Pancreas (tissue), 10 donors: Measurements from ENCODE around the gene KRTAP4-16. TPM values are rescaled to one million over a fixed set of nuclear protein-coding genes. Genes with fewer than 3 reads are reported as not detected.
"Not testable (repeated sequence)": the region's sequence is repeated elsewhere in the genome, so short reads cannot be mapped to it uniquely, and the experiment has no call there.

Experiments
- ATAC-seq, 4 donors: fragments of 200-7000 bp; cut with Tn5 transposase; one replicate each; pipeline versions ENCODE4 v1.8.0 to v1.9.1; 2020; ENCODE audit warnings: mild to moderate bottlenecking in 4 of 4, moderate library complexity in 4 of 4
- DNase-seq, 6 donors: peaks; one replicate each; pipeline ENCODE4 v3.0.0-alpha.2; 2020
- FAIRE-seq: peaks from 2 replicates; lab custom pipeline; 2012; peaks lifted over from hg19 to GRCh38; lab: Jason Lieb, UNC
- H3K27ac ChIP-seq, 4 donors: fragments of 200-600 bp; sonication (generic); 1 replicate in 3 of 4; 2 replicates in 1 of 4; pipeline versions ENCODE4 v1.5.0 to v1.8.0; 2020
- H3K27me3 ChIP-seq, 4 donors: fragments of 200-600 bp; one replicate each; pipeline ENCODE4 v1.8.0; 2021
- H3K36me3 ChIP-seq, 3 donors: fragments of 200-600 bp; sonication (generic) in 1 of 3; one replicate each; pipeline versions ENCODE4 v1.5.0 to v1.8.0; 2020 to 2021
- H3K4me1 ChIP-seq, 3 donors: fragments of 200-600 bp; one replicate each; pipeline ENCODE4 v1.8.0; 2021
- H3K4me3 ChIP-seq, 4 donors: fragments of 200-600 bp; sonication (generic) in 2 of 4; one replicate each; pipeline versions ENCODE4 v1.5.0 to v1.8.0; 2020 to 2021
- H3K9me3 ChIP-seq, 4 donors: fragments of 200-600 bp; one replicate each; pipeline ENCODE4 v1.8.0; 2021
- WGBS, 2 donors: extraction: QIAGEN DNeasy Blood & Tissue Kit; methylation state at CpG; one replicate each; pipeline ENCODE4 v1.1.7; 2013; 5-methylcytosine and 5-hydroxymethylcytosine counted together
- intact Hi-C, 3 donors: fragments of 100-400 bp; cut with DNase I; formaldehyde crosslinking; loops; one replicate each; pipeline versions ENCODE4 v1.11.1 to v1.14.2; 2022
- polyA plus RNA-seq, 2 donors: library from polyadenylated mRNA; stranded (reverse); fragments of 200-250 nt; gene quantifications; one replicate each; pipeline ENCODE4 v1.2.3, GENCODE V29; 2013
- total RNA-seq, 6 donors: library from RNA; stranded (reverse); fragmentation: NEBNext Ultra II Directional in 4 of 6; extraction: Animal tissue kit (Norgen Biotek cat#: 25700) in 4 of 6; gene quantifications; one replicate each; pipeline versions ENCODE4 v1.2.1 to v1.2.4, GENCODE V29; 2021 to 2023
- TF ChIP-seq, protein P1 (sequence below), 4 donors: fragments of 200-600 bp; sonication (generic) in 3 of 4; IDR thresholded peaks; one replicate each; pipeline versions ENCODE4 v1.5.0 to v1.8.0; 2021; ENCODE audit warnings: antibody characterized with exemption in 4 of 4
- donor health status: healthy with polysubstance abuse.
- donor health status: DM: no; HTN: no; CAD: no; lungs with moderate emphysema.
- donor health status: DM: no; HTN: no; CAD: no.
- donor health status: control.
- donor health status: control.
- donor health status: Bipolar disorder and iron deficiency.
- donor health status: DM: yes; HTN: yes; CAD: no.
- donor health status: DM: no; HTN: no; CAD: no.
- donor health status: DM: no; HTN: no; CAD: no.
- donor health status: DM: yes; HTN: yes; CAD: no.

Gene KRTAP4-16
- total and polyA plus RNA-seq, 8 donors: not detected

- intact Hi-C loops: no loop called here
- Histone ChIP-seq H3K36me3 (no peaks in the 10 kb centered on the region), H3K9me3 (no peaks in the 10 kb centered on the region), H3K4me1 (no peaks in the 10 kb centered on the region), H3K27ac (no peak within 1 kb of the TSS), H3K4me3 (no peak within 1 kb of the TSS), H3K27me3 (peaks cover 0 to 10% (median 3%) of the 10 kb centered on the region in 4 donors)
- ATAC-seq (no peak), FAIRE-seq (no peak), DNase-seq (no peak)
- TF ChIP-seq, protein P1, sequence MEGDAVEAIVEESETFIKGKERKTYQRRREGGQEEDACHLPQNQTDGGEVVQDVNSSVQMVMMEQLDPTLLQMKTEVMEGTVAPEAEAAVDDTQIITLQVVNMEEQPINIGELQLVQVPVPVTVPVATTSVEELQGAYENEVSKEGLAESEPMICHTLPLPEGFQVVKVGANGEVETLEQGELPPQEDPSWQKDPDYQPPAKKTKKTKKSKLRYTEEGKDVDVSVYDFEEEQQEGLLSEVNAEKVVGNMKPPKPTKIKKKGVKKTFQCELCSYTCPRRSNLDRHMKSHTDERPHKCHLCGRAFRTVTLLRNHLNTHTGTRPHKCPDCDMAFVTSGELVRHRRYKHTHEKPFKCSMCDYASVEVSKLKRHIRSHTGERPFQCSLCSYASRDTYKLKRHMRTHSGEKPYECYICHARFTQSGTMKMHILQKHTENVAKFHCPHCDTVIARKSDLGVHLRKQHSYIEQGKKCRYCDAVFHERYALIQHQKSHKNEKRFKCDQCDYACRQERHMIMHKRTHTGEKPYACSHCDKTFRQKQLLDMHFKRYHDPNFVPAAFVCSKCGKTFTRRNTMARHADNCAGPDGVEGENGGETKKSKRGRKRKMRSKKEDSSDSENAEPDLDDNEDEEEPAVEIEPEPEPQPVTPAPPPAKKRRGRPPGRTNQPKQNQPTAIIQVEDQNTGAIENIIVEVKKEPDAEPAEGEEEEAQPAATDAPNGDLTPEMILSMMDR (IDR thresholded peaks at IDR 0.05): no peak
- 52 to 54% methylated on average over 6 of the region's 6 CpGs for WGBS, 2 donors
Observed at GRCh38 chr17:41060052-41060604, 41.9 kb downstream of the KRTAP4-16 start, which contains the start of gene KRTAP2-3. KRTAP2-3 (minus strand) TSS chr17:41060114; CDS start chr17:41060050, 64 bp downstream.

DNA sequence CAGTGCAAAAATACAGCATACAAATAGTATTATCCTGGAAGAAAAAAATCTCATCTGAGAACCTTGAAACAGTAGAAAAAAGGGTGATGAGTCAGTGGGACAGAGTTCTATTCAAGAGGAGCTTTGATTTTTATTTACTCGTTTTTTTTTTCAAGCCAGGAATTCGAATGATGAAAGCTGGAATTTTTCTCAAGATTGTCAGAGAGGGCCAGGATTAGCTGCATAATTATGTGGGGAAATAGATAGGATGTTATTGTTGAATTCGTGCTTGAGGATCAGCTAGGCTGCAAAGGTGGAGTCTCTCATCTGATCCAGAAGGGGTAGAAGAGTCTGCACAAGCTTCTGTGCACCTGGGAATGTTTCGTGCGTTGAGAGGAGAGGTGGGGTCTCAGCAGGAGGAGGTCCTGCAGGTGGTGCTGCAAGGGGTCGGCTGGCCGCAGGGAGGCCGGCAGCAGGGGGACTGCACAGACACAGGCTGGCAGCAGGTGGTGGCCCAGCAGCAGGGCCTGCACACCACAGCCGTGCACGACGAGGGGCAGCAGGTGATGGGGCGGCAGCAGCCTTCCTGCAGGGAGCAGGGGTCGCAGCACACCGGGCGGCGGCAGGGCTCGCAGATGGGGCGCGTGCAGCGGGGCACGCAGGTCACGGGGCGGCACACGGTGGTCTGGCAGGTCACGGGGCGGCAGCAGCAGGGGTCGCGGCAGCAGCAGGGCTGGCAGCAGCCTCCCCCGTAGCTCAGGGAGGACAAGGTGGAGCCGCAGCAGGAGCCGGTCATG, 42.5 kb downstream of the KRTAP4-16 start:
- WGBS, 2 donors: 23 to 33% methylated on average over 10 to 13 of the region's 31 CpGs
- H3K36me3 ChIP-seq, intact Hi-C loops, H3K4me3 ChIP-seq, H3K27me3 ChIP-seq, ATAC-seq, FAIRE-seq, DNase-seq, H3K4me1 ChIP-seq, H3K9me3 ChIP-seq, H3K27ac ChIP-seq: not testable (repeated sequence)

GRCh38 chr17:41058741-41059140, 43.3 kb downstream of the KRTAP4-16 start:
- WGBS, 2 donors: 67 to 86% methylated on average over 5 of the region's 5 CpGs
- TF ChIP-seq, protein P1 (IDR thresholded peaks at IDR 0.05): no peak
- Histone ChIP-seq H3K4me3 (no peak overlapping the region), H3K4me1 (no peaks in the 10 kb centered on the region), H3K9me3 (no peaks in the 10 kb centered on the region), H3K27ac (no peak overlapping the region), H3K27me3 (peaks cover 0 to 10% (median 3%) of the 10 kb centered on the region in 4 donors), H3K36me3 (no peaks in the 10 kb centered on the region)
- ATAC-seq (no peak), FAIRE-seq (no peak), DNase-seq (no peak)
- intact Hi-C loops: no loop called here

DNA sequence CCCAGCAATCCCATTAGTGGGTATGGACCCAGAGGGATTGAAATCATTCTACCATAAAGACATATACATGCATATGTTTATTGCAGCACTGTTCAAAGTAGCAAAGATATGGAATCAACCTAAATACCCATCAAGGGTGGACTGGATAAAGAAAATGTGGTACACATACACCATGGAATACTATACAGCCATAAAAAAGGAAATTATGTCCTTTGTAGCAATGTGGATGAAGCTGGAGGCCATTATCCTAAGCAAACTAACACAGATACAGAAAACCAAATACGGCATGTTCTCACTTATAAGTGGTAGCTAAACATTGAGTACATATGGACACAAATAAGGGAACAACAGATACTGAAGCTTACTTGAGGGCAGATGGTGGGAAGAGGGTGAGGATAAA, 44.5 kb downstream of the KRTAP4-16 start:
- Histone ChIP-seq H3K4me3 (no peak overlapping the region), H3K4me1 (no peaks in the 10 kb centered on the region), H3K9me3 (no peaks in the 10 kb centered on the region), H3K36me3 (no peaks in the 10 kb centered on the region), H3K27ac (no peak overlapping the region), H3K27me3 (peaks cover 0 to 10% (median 3%) of the 10 kb centered on the region in 4 donors)
- 88 to 93% methylated on average over 1 of the region's 1 CpG for WGBS, 2 donors
- FAIRE-seq (no peak), DNase-seq (no peak), ATAC-seq (no peak)
- TF ChIP-seq, protein P1 (IDR thresholded peaks at IDR 0.05): no peak
- intact Hi-C loops: no loop called here

GRCh38 chr17:41055130-41055529, 46.9 kb downstream of the KRTAP4-16 start, which contains the start of gene KRTAP2-2:
KRTAP2-2 (minus strand) TSS chr17:41055230; CDS start chr17:41055211, 19 bp downstream.
- DNase-seq, intact Hi-C loops, H3K4me1 ChIP-seq, FAIRE-seq, H3K4me3 ChIP-seq, ATAC-seq, H3K27me3 ChIP-seq, H3K36me3 ChIP-seq, H3K9me3 ChIP-seq, H3K27ac ChIP-seq: not testable (repeated sequence)
- WGBS, 2 donors: 29 to 30% methylated on average over 1 of the region's 6 CpGs

DNA sequence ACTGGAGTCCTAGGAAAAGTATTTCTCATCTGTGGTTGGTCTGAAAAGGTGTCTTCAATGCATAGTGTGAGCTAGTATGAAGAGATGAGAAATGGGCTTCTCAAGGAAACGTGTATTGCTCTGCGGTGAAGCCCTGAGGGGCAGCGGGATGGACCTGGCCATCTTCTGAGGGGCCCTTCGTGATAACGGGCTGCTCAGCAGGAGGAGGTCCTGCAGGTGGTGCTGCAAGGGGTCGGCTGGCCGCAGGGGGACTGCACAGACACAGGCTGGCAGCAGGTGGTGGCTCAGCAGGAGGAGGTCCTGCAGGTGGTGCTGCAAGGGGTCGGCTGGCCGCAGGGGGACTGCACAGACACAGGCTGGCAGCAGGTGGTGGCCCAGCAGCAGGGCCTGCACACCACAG, 47.5 kb downstream of the KRTAP4-16 start:
- H3K4me1 ChIP-seq, H3K4me3 ChIP-seq, DNase-seq, intact Hi-C loops, H3K9me3 ChIP-seq, ATAC-seq, H3K36me3 ChIP-seq, H3K27me3 ChIP-seq, H3K27ac ChIP-seq, FAIRE-seq: not testable (repeated sequence)
- WGBS, 2 donors: 54 to 58% methylated on average over 7 to 9 of the region's 9 CpGs
